ENCODE measurements around the gene CEP57.
"Not testable (repeated sequence)": the region's sequence is repeated elsewhere in the genome, so short reads cannot be mapped to it uniquely, and the experiment has no call there.

GRCh38 chr11:95811052-95811451 is 20.8 kb downstream of the CEP57 start:
- not testable (repeated sequence) for TF ChIP-seq CTCF, POLR2A, EP300 (IDR thresholded peaks at IDR 0.05)
